GM18868 (cell line): Measurements from ENCODE around the gene PNLDC1.
"Not testable (repeated sequence)": the region's sequence is repeated elsewhere in the genome, so short reads cannot be mapped to it uniquely, and the experiment has no call there.

Experiments
- ATAC-seq: cut with Tn5 transposase; IDR thresholded peaks from one replicate; pipeline ENCODE4 v1.9.1; 2021; ENCODE audit warnings: mild to moderate bottlenecking, moderate library complexity; ENCODE audit not compliant: unreplicated experiment

Gene PNLDC1

GRCh38 chr6:159844737-159845645 lies 44.9 kb downstream of the PNLDC1 start:
- no peak for ATAC-seq

GRCh38 chr6:159848552-159848951 lies 48.5 kb downstream of the PNLDC1 start:
- ATAC-seq = not testable (repeated sequence)

GRCh38 chr6:159849851-159850250 lies 49.8 kb downstream of the PNLDC1 start:
- ATAC-seq = not testable (repeated sequence)

- ATAC-seq = no peak
Measured at GRCh38 chr6:159852877-159853276, 52.8 kb downstream of the PNLDC1 start.

GRCh38 chr6:159853754-159854153 lies 53.7 kb downstream of the PNLDC1 start:
- ATAC-seq = no peak

GRCh38 chr6:159854959-159855358 lies 54.9 kb downstream of the PNLDC1 start:
- no peak for ATAC-seq

- ATAC-seq = no peak
Measured at GRCh38 chr6:159858259-159858658, 58.2 kb downstream of the PNLDC1 start.

GRCh38 chr6:159860482-159860881 lies 60.4 kb downstream of the PNLDC1 start:
- no peak for ATAC-seq

- no peak for ATAC-seq
Measured at GRCh38 chr6:159862103-159862502, 62.0 kb downstream of the PNLDC1 start.

- peak; percentile 54 for ATAC-seq
Measured at GRCh38 chr6:159863341-159863740, 63.3 kb downstream of the PNLDC1 start.

- no peak for ATAC-seq
Measured at GRCh38 chr6:159865226-159865920, 65.3 kb downstream of the PNLDC1 start.

- no peak for ATAC-seq
Measured at GRCh38 chr6:159866286-159867247, 66.5 kb downstream of the PNLDC1 start.
